NCI-H2029 treated with DMSO at 0.1 percent for 48 hours (cell line): ENCODE measurements around the gene FAM228A.
"Not testable (repeated sequence)": the region's sequence is repeated elsewhere in the genome, so short reads cannot be mapped to it uniquely, and the experiment has no call there.

ENCODE experiments used
- DNase-seq: peaks from one replicate; lab custom pipeline; 2025; lab: John Stamatoyannopoulos, UW

The FAM228A gene

GRCh38 chr2:24174851-24175277 is at the start of gene FAM228A:
Gene FAM228A, plus strand, starts transcription at chr2:24175053. Its CDS starts 428 bp downstream, at chr2:24175481.
- DNase-seq = no peak

- DNase-seq = no peak
These were observed 48.9 kb upstream of the FAM228A start for GRCh38 chr2:24125956-24126355.

GRCh38 chr2:24132543-24132942 is 42.3 kb upstream of the FAM228A start:
- DNase-seq = no peak

- not testable (repeated sequence) for DNase-seq
These were observed 34.5 kb upstream of the FAM228A start for GRCh38 chr2:24140305-24140704.

GRCh38 chr2:24147364-24147763 is 27.5 kb upstream of the FAM228A start:
- no peak for DNase-seq

- no peak for DNase-seq
These were observed 22.2 kb upstream of the FAM228A start for GRCh38 chr2:24152413-24153197.

- no peak for DNase-seq
These were observed 21.4 kb upstream of the FAM228A start for GRCh38 chr2:24153478-24153877.

- no peak for DNase-seq
These were observed 16.7 kb upstream of the FAM228A start for GRCh38 chr2:24158131-24158530.

- no peak for DNase-seq
These were observed 15.1 kb upstream of the FAM228A start for GRCh38 chr2:24159708-24160107.

GRCh38 chr2:24160761-24161160 is 14.1 kb upstream of the FAM228A start:
- no peak for DNase-seq

- DNase-seq = no peak
These were observed 12.4 kb upstream of the FAM228A start for GRCh38 chr2:24162494-24162893.

GRCh38 chr2:24163186-24163585 is 11.7 kb upstream of the FAM228A start:
- DNase-seq = no peak

GRCh38 chr2:24163601-24164000 is 11.3 kb upstream of the FAM228A start:
- no peak for DNase-seq

GRCh38 chr2:24164416-24164973 is 10.4 kb upstream of the FAM228A start:
- no peak for DNase-seq

- DNase-seq = no peak
These were observed 5.8 kb upstream of the FAM228A start for GRCh38 chr2:24169023-24169422.

- DNase-seq = no peak
These were observed 856 bp downstream of the FAM228A start for GRCh38 chr2:24175631-24176187.

GRCh38 chr2:24176326-24176725 is 1.5 kb downstream of the FAM228A start:
- DNase-seq = no peak

- DNase-seq = no peak
These were observed 4.8 kb downstream of the FAM228A start for GRCh38 chr2:24179683-24180082.

GRCh38 chr2:24181849-24182248 is 7.0 kb downstream of the FAM228A start:
- peak; percentile 49 for DNase-seq

- peak; percentile 88 for DNase-seq
These were observed 7.7 kb downstream of the FAM228A start for GRCh38 chr2:24182507-24182906.

GRCh38 chr2:24183366-24184069 is 8.7 kb downstream of the FAM228A start:
- no peak for DNase-seq

GRCh38 chr2:24189551-24189950 is 14.7 kb downstream of the FAM228A start:
- no peak for DNase-seq

- no peak for DNase-seq
These were observed 15.7 kb downstream of the FAM228A start for GRCh38 chr2:24190503-24190902.
